Vagina (tissue), 2 donors: ENCODE measurements around the gene PARP6.

ENCODE experiments used
- POLR2A ChIP-seq, 2 donors: fragments of 450-650 bp; IDR thresholded peaks; one replicate each; pipeline ENCODE4 v1.6.1; 2017; ENCODE audit warnings: antibody characterized with exemption in 2 of 2, mild to moderate bottlenecking in 2 of 2, moderate library complexity in 2 of 2
- TF ChIP-seq, protein P1 (sequence below), 3 experiments: fragments of 450-650 bp in 2 of 3; fragments of 200-600 bp in 1 of 3; sonication (generic) in 1 of 3; IDR thresholded peaks; one replicate each; pipeline ENCODE4 v1.5.1; 2017 to 2019; ENCODE audit warnings: antibody characterized with exemption in 3 of 3, mild to moderate bottlenecking in 2 of 3, moderate library complexity in 2 of 3

GRCh38 chr15:72237853-72238224 lies 34.5 kb downstream of the PARP6 start:
- no peak for TF ChIP-seq POLR2A (IDR thresholded peaks at IDR 0.05)
- TF ChIP-seq, protein P1, sequence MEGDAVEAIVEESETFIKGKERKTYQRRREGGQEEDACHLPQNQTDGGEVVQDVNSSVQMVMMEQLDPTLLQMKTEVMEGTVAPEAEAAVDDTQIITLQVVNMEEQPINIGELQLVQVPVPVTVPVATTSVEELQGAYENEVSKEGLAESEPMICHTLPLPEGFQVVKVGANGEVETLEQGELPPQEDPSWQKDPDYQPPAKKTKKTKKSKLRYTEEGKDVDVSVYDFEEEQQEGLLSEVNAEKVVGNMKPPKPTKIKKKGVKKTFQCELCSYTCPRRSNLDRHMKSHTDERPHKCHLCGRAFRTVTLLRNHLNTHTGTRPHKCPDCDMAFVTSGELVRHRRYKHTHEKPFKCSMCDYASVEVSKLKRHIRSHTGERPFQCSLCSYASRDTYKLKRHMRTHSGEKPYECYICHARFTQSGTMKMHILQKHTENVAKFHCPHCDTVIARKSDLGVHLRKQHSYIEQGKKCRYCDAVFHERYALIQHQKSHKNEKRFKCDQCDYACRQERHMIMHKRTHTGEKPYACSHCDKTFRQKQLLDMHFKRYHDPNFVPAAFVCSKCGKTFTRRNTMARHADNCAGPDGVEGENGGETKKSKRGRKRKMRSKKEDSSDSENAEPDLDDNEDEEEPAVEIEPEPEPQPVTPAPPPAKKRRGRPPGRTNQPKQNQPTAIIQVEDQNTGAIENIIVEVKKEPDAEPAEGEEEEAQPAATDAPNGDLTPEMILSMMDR (IDR thresholded peaks at IDR 0.05): no peak
